ENCODE results near the gene BMPR1A.

- TF ChIP-seq CTCF (IDR thresholded peaks at IDR 0.05), result no peak
- no peak for TF ChIP-seq POLR2AphosphoS5 (IDR thresholded peaks at IDR 0.05)
Observed at GRCh38 chr10:86945361-86946212, 189.2 kb downstream of the BMPR1A start.

All from suprapubic skin (tissue), 3 donors.